HepG2 (cell line): ENCODE measurements around the gene JADE2. TPM values are rescaled to one million over a fixed set of nuclear protein-coding genes. Genes with fewer than 3 reads are reported as not detected.

ENCODE experiments used
- GATAD1 ChIP-seq: IDR thresholded peaks from 2 replicates; pipeline ENCODE4 v1.6.1; 2016; ENCODE audit warnings: missing genetic modification reagents, missing compliant biosample characterization
- GATAD2A ChIP-seq: IDR thresholded peaks from 2 replicates; pipeline ENCODE4 v1.6.1; 2016
- HDAC2 ChIP-seq: sonication (generic); formaldehyde crosslinking; IDR thresholded peaks from 2 replicates; pipeline ENCODE4 v1.4.0; 2020; ENCODE audit warnings: missing genetic modification reagents
- HNRNPUL1 ChIP-seq: fragments of 200-400 bp; formaldehyde crosslinking; IDR thresholded peaks from 2 replicates; pipeline ENCODE4 v1.6.1; 2017; ENCODE audit warnings: low read depth, mild to moderate bottlenecking, low read length, moderate library complexity
- KAT7 ChIP-seq: IDR thresholded peaks from 2 replicates; pipeline ENCODE4 v1.6.1; 2018; ENCODE audit warnings: borderline replicate concordance, missing compliant biosample characterization
- POLR2A ChIP-seq, 2 experiments: IDR thresholded peaks; 2 replicates each; pipeline ENCODE4 v1.6.1; 2011; ENCODE audit warnings: low read depth in 2 of 2, low read length in 2 of 2, mild to moderate bottlenecking in 1 of 2, moderate library complexity in 1 of 2; ENCODE audit not compliant: insufficient read depth in 1 of 2
- SRSF1 ChIP-seq: fragments of 200-400 bp; formaldehyde crosslinking; optimal IDR thresholded peaks from 2 replicates; pipeline ENCODE3; 2017; ENCODE audit warnings: mild to moderate bottlenecking, low read depth, low read length, moderate library complexity
- ZKSCAN1 ChIP-seq: fragments of 150-350 bp; IDR thresholded peaks from 2 replicates; pipeline ENCODE4 v1.6.1; 2014; ENCODE audit warnings: low read length
- ZNF615 ChIP-seq: sonication (generic); formaldehyde crosslinking; IDR thresholded peaks from 2 replicates; pipeline ENCODE4 v1.5.0; 2020; ENCODE audit warnings: mild to moderate bottlenecking, missing genetic modification reagents, borderline replicate concordance
- polyA plus RNA-seq, 8 experiments: library from polyadenylated mRNA; depleted of rRNA in 3 of 8; stranded (reverse) in 7 of 8; unstranded in 1 of 8; fragments of >200 nt; fragmentation: Illumina TruSeq in 4 of 8; extraction: Trizol in 4 of 8; gene quantifications; 2 replicates each; pipeline versions ENCODE4 v1.2.1 to v1.2.3, GENCODE V29; 2011 to 2016; ENCODE audit warnings: low read depth in 4 of 8, missing spikeins in 1 of 8, mixed read lengths in 1 of 8; ENCODE audit not compliant: insufficient read depth in 1 of 8
- total RNA-seq, 5 experiments: library from RNA; depleted of rRNA; stranded (reverse); fragments of >200 nt; fragmentation: Illumina TruSeq; extraction: Trizol; gene quantifications; 2 replicates each; pipeline ENCODE4 v1.2.3, GENCODE V29; 2016; ENCODE audit warnings: low read depth in 1 of 5
- TF ChIP-seq, protein P1 (sequence below): sonication (generic); formaldehyde crosslinking; IDR thresholded peaks from 2 replicates; pipeline ENCODE4 v1.5.1; 2020; ENCODE audit warnings: mild to moderate bottlenecking, missing genetic modification reagents, moderate library complexity
- TF ChIP-seq, protein P2 (sequence below): sonication (generic); formaldehyde crosslinking; IDR thresholded peaks from 2 replicates; pipeline ENCODE4 v1.5.1; 2020; ENCODE audit warnings: missing genetic modification reagents, mild to moderate bottlenecking, borderline replicate concordance
- TF ChIP-seq, protein P3 (sequence below), 2 experiments: fragments of 450-650 bp in 1 of 2; sonication (generic) in 1 of 2; formaldehyde crosslinking in 1 of 2; IDR thresholded peaks; 2 replicates each; pipeline versions ENCODE4 v1.6.1 to v1.8.0; 2016 to 2022; ENCODE audit warnings: antibody characterized with exemption in 1 of 2, mild to moderate bottlenecking in 1 of 2, missing genetic modification reagents in 1 of 2

The JADE2 gene
- total and polyA plus RNA-seq, 2 of the 13 experiments (the other 11 are each of a cell fraction or from before 2014, with no cell fraction given): 7.5 to 15.1 TPM

DNA sequence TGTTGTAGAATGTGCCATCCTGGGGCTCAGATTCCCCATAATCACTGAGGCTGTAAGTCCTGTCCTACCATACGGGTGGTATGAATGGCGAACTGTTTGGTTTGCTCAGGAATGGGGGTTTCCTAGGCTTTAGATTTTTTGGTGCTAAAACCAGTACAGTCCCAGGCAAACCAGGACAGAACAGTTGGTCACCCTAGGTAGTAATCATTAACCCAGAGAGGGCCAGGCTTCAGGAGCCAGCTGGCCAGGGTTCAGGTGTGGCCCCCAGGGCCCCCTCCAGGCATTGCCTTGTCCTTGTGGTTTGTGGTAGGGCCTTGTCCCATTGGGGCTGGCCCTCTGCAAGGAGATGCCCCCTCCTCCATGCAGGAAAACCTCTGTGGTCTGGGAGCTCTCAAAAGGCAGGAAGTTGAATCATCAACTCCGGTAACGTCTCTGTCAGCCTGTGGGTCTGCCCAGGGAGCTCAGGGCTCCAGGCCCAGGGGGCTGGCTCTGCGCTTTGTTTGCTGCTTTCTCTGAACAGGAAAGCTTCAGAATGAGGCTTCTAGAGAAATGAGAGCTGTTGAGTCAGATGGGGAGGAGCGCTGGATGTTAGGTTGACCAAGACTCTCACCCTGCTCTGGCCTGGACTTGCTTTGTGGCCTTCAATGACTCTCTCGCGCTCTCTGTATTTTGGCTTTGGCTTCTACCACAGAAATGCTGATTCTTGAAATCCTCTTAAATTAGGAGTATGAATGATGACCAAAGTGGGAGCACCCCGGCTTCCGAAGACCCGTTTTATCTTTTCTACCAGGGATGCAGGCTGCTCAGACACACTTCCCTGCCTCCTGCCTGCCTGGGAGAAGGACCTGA, 22.2 kb upstream of the JADE2 start (continued):
- TF ChIP-seq, protein P1, sequence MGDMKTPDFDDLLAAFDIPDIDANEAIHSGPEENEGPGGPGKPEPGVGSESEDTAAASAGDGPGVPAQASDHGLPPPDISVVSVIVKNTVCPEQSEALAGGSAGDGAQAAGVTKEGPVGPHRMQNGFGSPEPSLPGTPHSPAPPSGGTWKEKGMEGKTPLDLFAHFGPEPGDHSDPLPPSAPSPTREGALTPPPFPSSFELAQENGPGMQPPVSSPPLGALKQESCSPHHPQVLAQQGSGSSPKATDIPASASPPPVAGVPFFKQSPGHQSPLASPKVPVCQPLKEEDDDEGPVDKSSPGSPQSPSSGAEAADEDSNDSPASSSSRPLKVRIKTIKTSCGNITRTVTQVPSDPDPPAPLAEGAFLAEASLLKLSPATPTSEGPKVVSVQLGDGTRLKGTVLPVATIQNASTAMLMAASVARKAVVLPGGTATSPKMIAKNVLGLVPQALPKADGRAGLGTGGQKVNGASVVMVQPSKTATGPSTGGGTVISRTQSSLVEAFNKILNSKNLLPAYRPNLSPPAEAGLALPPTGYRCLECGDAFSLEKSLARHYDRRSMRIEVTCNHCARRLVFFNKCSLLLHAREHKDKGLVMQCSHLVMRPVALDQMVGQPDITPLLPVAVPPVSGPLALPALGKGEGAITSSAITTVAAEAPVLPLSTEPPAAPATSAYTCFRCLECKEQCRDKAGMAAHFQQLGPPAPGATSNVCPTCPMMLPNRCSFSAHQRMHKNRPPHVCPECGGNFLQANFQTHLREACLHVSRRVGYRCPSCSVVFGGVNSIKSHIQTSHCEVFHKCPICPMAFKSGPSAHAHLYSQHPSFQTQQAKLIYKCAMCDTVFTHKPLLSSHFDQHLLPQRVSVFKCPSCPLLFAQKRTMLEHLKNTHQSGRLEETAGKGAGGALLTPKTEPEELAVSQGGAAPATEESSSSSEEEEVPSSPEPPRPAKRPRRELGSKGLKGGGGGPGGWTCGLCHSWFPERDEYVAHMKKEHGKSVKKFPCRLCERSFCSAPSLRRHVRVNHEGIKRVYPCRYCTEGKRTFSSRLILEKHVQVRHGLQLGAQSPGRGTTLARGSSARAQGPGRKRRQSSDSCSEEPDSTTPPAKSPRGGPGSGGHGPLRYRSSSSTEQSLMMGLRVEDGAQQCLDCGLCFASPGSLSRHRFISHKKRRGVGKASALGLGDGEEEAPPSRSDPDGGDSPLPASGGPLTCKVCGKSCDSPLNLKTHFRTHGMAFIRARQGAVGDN (CRISPR knock-in tag): peak; percentile 95
- TF ChIP-seq HNRNPUL1 (0 out of 2 replicates have a peak, but pooled peaks have one; percentile 18), GATAD2A (CRISPR knock-in tag) (peak; percentile 71), ZNF615 (CRISPR knock-in tag) (0 out of 2 replicates have a peak, but pooled peaks have one; percentile 49), SRSF1 (peak; percentile 94), POLR2A (IDR thresholded peaks at IDR 0.05; ENCODE audit: insufficient read depth in 1 of 2, low read depth in 2 of 2, low read length in 2 of 2) (peak in 1 of 2 experiments; percentile 78; a peak in 2 of 4 replicates), KAT7 (peak; percentile 13; the same call in 1 of the 2 replicates), GATAD1 (CRISPR knock-in tag) (peak; percentile 21; the same call in 1 of the 2 replicates), ZKSCAN1 (no peak), HDAC2 (peak; percentile 79)
- TF ChIP-seq, protein P2, sequence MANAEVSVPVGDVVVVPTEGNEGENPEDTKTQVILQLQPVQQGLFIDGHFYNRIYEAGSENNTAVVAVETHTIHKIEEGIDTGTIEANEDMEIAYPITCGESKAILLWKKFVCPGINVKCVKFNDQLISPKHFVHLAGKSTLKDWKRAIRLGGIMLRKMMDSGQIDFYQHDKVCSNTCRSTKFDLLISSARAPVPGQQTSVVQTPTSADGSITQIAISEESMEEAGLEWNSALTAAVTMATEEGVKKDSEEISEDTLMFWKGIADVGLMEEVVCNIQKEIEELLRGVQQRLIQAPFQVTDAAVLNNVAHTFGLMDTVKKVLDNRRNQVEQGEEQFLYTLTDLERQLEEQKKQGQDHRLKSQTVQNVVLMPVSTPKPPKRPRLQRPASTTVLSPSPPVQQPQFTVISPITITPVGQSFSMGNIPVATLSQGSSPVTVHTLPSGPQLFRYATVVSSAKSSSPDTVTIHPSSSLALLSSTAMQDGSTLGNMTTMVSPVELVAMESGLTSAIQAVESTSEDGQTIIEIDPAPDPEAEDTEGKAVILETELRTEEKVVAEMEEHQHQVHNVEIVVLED (CRISPR knock-in tag): peak; percentile 47; the same call in 1 of the 2 replicates
- TF ChIP-seq, protein P3, sequence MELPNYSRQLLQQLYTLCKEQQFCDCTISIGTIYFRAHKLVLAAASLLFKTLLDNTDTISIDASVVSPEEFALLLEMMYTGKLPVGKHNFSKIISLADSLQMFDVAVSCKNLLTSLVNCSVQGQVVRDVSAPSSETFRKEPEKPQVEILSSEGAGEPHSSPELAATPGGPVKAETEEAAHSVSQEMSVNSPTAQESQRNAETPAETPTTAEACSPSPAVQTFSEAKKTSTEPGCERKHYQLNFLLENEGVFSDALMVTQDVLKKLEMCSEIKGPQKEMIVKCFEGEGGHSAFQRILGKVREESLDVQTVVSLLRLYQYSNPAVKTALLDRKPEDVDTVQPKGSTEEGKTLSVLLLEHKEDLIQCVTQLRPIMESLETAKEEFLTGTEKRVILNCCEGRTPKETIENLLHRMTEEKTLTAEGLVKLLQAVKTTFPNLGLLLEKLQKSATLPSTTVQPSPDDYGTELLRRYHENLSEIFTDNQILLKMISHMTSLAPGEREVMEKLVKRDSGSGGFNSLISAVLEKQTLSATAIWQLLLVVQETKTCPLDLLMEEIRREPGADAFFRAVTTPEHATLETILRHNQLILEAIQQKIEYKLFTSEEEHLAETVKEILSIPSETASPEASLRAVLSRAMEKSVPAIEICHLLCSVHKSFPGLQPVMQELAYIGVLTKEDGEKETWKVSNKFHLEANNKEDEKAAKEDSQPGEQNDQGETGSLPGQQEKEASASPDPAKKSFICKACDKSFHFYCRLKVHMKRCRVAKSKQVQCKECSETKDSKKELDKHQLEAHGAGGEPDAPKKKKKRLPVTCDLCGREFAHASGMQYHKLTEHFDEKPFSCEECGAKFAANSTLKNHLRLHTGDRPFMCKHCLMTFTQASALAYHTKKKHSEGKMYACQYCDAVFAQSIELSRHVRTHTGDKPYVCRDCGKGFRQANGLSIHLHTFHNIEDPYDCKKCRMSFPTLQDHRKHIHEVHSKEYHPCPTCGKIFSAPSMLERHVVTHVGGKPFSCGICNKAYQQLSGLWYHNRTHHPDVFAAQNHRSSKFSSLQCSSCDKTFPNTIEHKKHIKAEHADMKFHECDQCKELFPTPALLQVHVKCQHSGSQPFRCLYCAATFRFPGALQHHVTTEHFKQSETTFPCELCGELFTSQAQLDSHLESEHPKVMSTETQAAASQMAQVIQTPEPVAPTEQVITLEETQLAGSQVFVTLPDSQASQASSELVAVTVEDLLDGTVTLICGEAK (IDR thresholded peaks at IDR 0.05): no peak
- TF ChIP-seq, protein P3 (CRISPR knock-in tag; IDR thresholded peaks at IDR 0.05): 0 out of 2 replicates have a peak, but pooled peaks have one; percentile 45
